NCI-H82 (cell line): ENCODE measurements around the gene CLSTN2.
A peak's percentile ranks its signal among the peaks of the same experiment; 100 is the strongest.

Experiments used
- DNase-seq: peaks from one replicate; lab custom pipeline; 2025; lab: John Stamatoyannopoulos, UW

Gene CLSTN2

GRCh38 chr3:140501770-140502364, 566.9 kb downstream of the CLSTN2 start:
- no peak for DNase-seq

GRCh38 chr3:140505213-140505612, 570.2 kb downstream of the CLSTN2 start:
- no peak for DNase-seq

- no peak for DNase-seq
These were observed 570.9 kb downstream of the CLSTN2 start for GRCh38 chr3:140505876-140506275.

GRCh38 chr3:140508550-140508949, 573.6 kb downstream of the CLSTN2 start:
- DNase-seq = no peak

GRCh38 chr3:140509534-140509933, 574.5 kb downstream of the CLSTN2 start:
- no peak for DNase-seq

- no peak for DNase-seq
These were observed 575.4 kb downstream of the CLSTN2 start for GRCh38 chr3:140510303-140510861.

- DNase-seq = no peak
These were observed 586.9 kb downstream of the CLSTN2 start for GRCh38 chr3:140521751-140522445.

- DNase-seq = no peak
These were observed 587.8 kb downstream of the CLSTN2 start for GRCh38 chr3:140522653-140523380.

- no peak for DNase-seq
These were observed 588.6 kb downstream of the CLSTN2 start for GRCh38 chr3:140523600-140523999.

- DNase-seq = no peak
These were observed 592.2 kb downstream of the CLSTN2 start for GRCh38 chr3:140527156-140527555.

GRCh38 chr3:140529096-140529495, 594.1 kb downstream of the CLSTN2 start:
- DNase-seq = no peak

- no peak for DNase-seq
These were observed 594.6 kb downstream of the CLSTN2 start for GRCh38 chr3:140529558-140529957.

- no peak for DNase-seq
These were observed 595.1 kb downstream of the CLSTN2 start for GRCh38 chr3:140530131-140530530.

GRCh38 chr3:140530603-140531002, 595.6 kb downstream of the CLSTN2 start:
- no peak for DNase-seq

- DNase-seq = peak; percentile 90
These were observed 597.9 kb downstream of the CLSTN2 start for GRCh38 chr3:140532793-140533330.

GRCh38 chr3:140536926-140537726, 602.1 kb downstream of the CLSTN2 start:
- no peak for DNase-seq

- DNase-seq = no peak
These were observed 602.7 kb downstream of the CLSTN2 start for GRCh38 chr3:140537727-140538082.

GRCh38 chr3:140540262-140540661, 605.3 kb downstream of the CLSTN2 start:
- DNase-seq = no peak

- no peak for DNase-seq
These were observed 607.1 kb downstream of the CLSTN2 start for GRCh38 chr3:140541975-140542653.

GRCh38 chr3:140545197-140545596, 610.2 kb downstream of the CLSTN2 start:
- DNase-seq = no peak

GRCh38 chr3:140545756-140546155, 610.8 kb downstream of the CLSTN2 start:
- no peak for DNase-seq
